Activated T-helper 2 cell treated with anti-CD3 and anti-CD28 coated beads, Interferon-gamma antibody, Interleukin-2, Interleukin-4, amounts not matched to agents 10 μg/mL and 5 μg/mL and 100 μg/mL, durations not matched to agents 14 hours and 24 hours and 36 hours (primary cell): ENCODE results near the gene MAP3K20. TPM values are rescaled to one million over a fixed set of nuclear protein-coding genes. Genes with fewer than 3 reads are reported as not detected.
"Not testable (repeated sequence)": the region's sequence is repeated elsewhere in the genome, so short reads cannot be mapped to it uniquely, and the experiment has no call there.

Source experiments
- DNase-seq: peaks from one replicate; pipeline ENCODE4 v3.0.0; 2021; ENCODE audit warnings: low spot score
- H3K27ac Mint-ChIP-seq: one replicate; pipeline ENCODE4 v1.8.0; 2021; ENCODE audit warnings: mixed read lengths
- H3K27me3 Mint-ChIP-seq: one replicate; pipeline ENCODE4 v1.8.0; 2021; ENCODE audit warnings: low read depth, mixed read lengths
- H3K36me3 Mint-ChIP-seq: one replicate; pipeline ENCODE4 v1.8.0; 2021; ENCODE audit warnings: low read depth, mixed read lengths
- H3K4me1 Mint-ChIP-seq: one replicate; pipeline ENCODE4 v1.8.0; 2021; ENCODE audit warnings: low read depth, mixed read lengths
- H3K4me3 Mint-ChIP-seq: one replicate; pipeline ENCODE4 v1.8.0; 2021; ENCODE audit warnings: low read depth, mild to moderate bottlenecking, moderate library complexity, mixed read lengths
- H3K9me3 Mint-ChIP-seq: one replicate; pipeline ENCODE4 v1.8.0; 2021; ENCODE audit warnings: mixed read lengths
- intact Hi-C: fragments of 100-400 bp; cut with micrococcal nuclease; formaldehyde crosslinking; loops from one replicate; pipeline ENCODE4 v1.15.1; 2023
- total RNA-seq: library from RNA; stranded (reverse); gene quantifications from 2 replicates; pipeline ENCODE4 v1.2.3, GENCODE V29; 2022

The MAP3K20 gene
- total RNA-seq, 1 donor from 2014 or later = 26.8 TPM

DNA sequence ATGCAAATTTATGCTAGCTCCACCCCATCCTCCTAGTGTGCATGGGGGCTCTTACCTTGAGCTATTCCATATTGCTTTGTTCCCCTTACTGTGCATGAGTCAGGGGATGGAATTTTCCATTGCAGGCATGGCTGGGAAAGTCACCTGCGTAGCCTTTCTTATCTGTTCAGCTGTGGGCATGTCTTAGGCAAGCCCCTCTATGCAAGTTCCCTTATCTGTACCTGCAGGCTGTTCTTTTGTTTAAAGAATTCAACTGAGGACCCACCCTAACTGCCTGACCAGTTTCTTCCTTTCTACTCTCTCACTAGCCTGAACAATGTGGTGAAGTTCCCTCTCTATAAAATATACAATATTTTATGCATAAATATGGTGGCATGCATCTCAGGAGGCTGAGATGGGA, 224.8 kb downstream of the MAP3K20 start:
- Mint-ChIP-seq H3K4me1 (peaks cover 4% of the 10 kb centered on the region), H3K27me3 (no peaks in the 10 kb centered on the region), H3K36me3 (peaks cover 5% of the 10 kb centered on the region), H3K9me3 (peaks cover 49% of the 10 kb centered on the region), H3K27ac (no peak overlapping the region), H3K4me3 (no peak overlapping the region)
- DNase-seq = no peak
- intact Hi-C loops = no loop called here

DNA sequence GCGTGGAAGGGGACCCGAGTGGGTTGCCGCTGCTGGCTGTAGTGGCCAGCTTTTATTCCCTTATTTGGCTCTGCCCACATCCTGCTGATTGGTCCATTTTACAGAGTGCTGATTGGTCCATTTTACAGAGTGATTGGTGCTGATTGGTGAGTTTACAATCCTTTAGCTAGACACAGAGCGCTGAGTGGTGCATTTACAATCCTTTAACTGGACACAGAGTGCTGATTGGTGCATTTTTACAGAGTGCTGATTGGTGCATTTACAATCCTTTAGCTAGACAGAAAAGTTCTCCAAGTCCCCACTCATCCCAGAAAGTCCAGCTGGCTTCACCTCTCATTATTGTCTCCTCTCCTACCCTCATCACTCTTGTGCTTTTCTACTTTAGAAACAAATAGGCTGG, 225.9 kb downstream of the MAP3K20 start:
- H3K27ac Mint-ChIP-seq, intact Hi-C loops, H3K4me1 Mint-ChIP-seq, DNase-seq, H3K4me3 Mint-ChIP-seq, H3K27me3 Mint-ChIP-seq, H3K36me3 Mint-ChIP-seq: not testable (repeated sequence)
- H3K9me3 Mint-ChIP-seq = peaks cover 49% of the 10 kb centered on the region

DNA sequence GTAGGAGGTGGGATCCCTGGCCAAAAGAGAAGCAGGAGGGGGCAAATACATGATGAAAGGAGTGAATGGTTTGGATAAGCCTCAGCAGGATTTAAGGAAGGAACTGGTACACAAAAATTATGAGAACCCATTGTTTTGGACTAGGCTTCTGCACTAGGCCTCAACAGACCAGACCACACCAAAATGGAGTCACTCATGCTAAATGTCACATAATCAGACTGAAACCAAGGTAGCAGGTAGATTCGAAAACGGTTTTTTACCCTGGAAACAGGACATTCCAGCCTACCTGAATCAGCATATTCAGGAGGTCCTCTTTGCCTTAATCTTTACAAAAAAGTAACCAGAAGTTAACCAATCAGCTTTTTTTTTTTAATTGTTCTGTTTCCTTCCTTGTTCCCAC, 229.7 kb downstream of the MAP3K20 start:
- H3K27me3 Mint-ChIP-seq = no peaks in the 10 kb centered on the region
- no peaks in the 10 kb centered on the region for H3K36me3 Mint-ChIP-seq
- H3K4me3 Mint-ChIP-seq = no peak overlapping the region
- peaks cover 21% of the 10 kb centered on the region for H3K9me3 Mint-ChIP-seq
- peaks cover 8% of the 10 kb centered on the region for H3K4me1 Mint-ChIP-seq
- no peak overlapping the region for H3K27ac Mint-ChIP-seq
- intact Hi-C loops = no loop called here
- no peak for DNase-seq

DNA sequence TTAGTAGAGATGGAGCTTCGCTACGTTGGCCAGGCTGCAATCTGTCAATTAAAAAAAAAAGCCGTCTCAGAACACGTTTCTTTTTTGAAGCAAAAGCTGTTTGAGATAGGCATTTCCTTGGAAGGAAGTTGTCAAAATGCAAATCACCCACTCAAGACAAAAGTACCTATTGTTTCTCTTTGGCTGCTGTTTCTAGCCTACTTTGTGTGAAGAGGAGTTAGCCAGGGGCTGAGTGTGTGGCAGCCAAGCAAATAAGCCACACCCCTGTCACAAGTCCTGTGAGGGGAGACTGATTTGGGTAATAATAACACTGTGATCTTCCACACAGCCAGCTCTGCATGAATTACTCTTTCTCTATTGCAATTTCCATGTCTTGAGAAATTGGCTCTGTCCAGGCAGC, 231.6 kb downstream of the MAP3K20 start:
- Mint-ChIP-seq H3K4me3 (no peak overlapping the region), H3K27me3 (no peaks in the 10 kb centered on the region), H3K4me1 (peaks cover 8% of the 10 kb centered on the region), H3K36me3 (no peaks in the 10 kb centered on the region), H3K27ac (no peak overlapping the region), H3K9me3 (peaks cover 7% of the 10 kb centered on the region)
- DNase-seq = no peak
- intact Hi-C loops = no loop called here

DNA sequence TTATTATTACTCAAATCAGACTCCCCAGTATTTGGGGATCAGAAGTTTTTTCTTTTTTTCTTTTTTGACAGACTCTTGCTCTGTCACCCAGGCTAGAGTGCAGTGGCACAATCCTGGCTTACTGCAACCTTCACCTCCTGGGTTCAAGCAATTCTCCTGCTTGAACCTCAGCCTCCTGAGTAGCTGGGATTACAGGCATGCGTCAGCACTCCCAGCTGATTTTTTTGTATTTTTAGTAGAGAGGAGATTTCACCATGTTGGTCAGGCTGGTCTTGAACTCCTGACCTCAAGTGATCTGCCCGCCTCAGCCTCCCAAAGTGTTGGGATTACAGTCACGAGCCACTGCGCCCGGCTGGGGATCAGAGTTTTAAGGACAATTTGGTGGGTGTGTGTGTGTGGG, 233.7 kb downstream of the MAP3K20 start:
- H3K4me3 Mint-ChIP-seq, H3K4me1 Mint-ChIP-seq, H3K27me3 Mint-ChIP-seq, H3K36me3 Mint-ChIP-seq, H3K27ac Mint-ChIP-seq, intact Hi-C loops, DNase-seq, H3K9me3 Mint-ChIP-seq: not testable (repeated sequence)

DNA sequence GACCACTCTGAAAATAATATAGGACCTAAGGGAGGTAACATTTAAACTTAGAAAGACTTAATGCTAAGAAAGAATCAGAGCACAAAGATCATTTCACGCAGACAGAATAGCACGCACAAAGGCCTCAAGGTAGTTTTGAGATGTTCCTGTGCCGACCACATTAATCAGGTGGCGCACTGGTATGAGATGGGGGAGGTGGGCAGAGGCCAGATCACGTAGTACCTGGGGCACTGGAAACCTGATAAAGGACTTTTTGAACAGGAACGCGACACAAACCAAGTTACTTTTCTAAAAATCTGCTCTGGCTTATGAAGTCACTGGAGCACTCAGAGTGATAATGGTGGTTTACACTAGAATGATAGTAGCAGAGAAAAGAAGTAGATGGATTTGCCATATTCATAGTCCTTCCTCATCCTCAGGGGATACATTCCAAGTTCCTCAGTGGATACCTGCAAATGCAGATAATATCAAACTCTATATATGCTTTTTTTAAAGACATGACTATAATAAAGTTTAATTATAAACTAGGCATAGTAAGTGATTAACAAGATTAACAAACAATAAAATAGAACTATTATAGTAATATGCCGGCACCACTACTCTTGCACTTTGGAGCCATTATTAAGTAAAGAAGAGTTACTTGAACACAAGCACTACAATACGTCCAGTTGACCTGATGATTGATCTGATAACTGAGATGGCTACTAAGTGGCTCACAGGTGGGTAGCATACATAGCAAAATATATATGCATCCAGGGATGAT, 236.4 kb downstream of the MAP3K20 start:
- H3K27ac Mint-ChIP-seq = no peak overlapping the region
- intact Hi-C loops = no loop called here
- peaks cover 11% of the 10 kb centered on the region for H3K27me3 Mint-ChIP-seq
- no peaks in the 10 kb centered on the region for H3K36me3 Mint-ChIP-seq
- peaks cover 3% of the 10 kb centered on the region for H3K9me3 Mint-ChIP-seq
- H3K4me1 Mint-ChIP-seq = peaks cover 5% of the 10 kb centered on the region
- no peak for DNase-seq
- no peak overlapping the region for H3K4me3 Mint-ChIP-seq
